Measurements from ENCODE around the gene BTBD18.
"Not testable (repeated sequence)": the region's sequence is repeated elsewhere in the genome, so short reads cannot be mapped to it uniquely, and the experiment has no call there.

Gene BTBD18

DNA sequence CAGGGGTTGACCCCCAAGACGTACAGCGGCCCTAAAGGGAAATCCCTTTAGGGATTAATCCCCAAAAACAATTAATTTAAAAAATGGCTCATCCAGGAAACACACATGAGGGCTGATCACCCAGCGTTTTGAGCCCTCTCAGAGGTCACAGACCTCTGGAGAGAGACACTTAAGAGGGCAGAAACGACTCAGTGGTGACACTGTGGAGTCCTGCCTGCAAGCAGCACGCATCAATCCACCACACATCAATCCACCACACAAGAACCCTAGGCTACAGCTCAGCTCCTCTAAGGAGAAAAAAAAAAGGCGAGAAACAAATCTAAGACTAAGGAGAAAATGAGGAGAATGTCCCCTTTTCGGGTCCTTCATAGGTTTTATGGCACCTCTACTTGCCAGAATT is 22.8 kb downstream of the BTBD18 start:
- DNase-seq = no peak

DNA sequence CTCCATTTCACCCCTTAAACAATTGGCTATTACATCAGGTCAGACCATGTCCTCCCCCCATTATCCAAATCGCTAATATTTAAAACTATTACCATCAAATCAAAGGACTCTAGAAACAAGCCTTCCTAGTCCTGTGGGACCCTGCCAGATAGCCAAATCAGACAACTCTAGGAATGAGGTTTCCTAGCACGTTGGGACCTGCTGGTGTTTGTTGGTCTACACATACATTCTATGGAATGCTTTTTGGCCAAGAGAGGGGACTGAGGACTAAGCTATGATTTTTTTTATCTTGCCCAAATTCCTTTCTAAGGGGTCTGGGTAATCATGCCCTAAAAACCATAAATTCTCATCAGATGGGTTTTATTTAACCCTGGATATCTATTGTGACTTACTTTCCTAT is 24.4 kb downstream of the BTBD18 start:
- DNase-seq = no peak

GRCh38 chr11:57716726-57717125 is 34.9 kb downstream of the BTBD18 start:
- not testable (repeated sequence) for DNase-seq

DNA sequence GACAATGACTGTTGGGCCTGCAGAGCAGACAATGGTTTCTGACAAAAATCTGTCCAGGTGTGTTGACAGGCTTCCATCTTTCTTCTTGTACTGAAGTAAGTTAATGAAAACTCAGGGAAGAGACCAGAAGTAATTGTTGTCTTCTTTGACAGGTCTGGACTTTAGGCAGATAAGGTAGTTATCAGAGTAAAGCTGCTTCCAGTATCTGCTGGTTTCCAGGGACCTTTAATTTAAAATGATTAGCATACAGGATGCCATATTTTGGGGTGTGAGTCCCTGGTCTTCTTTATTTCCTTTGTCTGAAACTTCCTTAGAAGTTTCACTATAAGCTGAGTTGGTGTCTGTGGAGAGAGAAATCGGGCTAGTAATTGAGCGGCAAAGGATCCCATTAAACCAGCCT is 37.8 kb downstream of the BTBD18 start:
- no peak for DNase-seq

DNA sequence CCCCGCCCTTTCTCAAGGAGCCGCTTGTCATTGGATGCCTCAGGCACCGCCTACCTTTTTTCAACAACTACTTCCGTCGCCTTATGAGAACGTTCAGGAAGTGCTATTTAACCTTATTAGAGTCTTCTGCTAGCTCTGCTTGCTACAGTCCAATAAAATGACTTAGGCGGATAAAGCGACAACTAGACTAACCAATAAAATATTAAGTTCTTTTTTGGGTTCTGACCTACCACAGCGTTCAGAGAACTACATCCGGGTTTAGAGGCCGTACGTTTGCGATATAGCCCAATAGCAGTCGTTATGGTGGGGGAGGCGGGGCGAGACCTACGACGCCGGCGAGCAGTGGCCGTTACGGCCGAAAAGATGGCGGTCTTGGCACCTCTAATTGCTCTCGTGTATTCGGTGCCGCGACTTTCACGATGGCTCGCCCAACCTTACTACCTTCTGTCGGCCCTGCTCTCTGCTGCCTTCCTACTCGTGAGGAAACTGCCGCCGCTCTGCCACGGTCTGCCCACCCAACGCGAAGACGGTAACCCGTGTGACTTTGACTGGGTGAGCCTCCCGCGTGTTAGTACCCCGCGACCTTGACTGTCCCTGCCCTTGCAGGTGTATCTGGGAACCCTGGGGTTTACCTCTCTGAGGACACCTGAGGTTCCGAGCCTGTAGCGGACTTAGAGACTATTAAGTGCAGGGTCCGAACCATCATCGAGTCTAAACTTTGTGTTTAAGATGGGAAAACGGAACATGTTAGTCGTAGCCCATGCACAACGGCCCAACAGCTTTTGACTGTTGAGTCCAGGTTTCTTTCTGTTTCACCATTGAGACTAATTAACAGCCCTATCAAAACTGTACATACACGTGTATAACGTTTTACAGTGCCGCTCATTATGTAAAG is 39.1 kb downstream of the BTBD18 start, which contains the start of gene TMX2:
TSS of gene TMX2 (plus strand) at position 338 of the 895 bp plus-strand sequence. CDS start at position 364, 26 bp downstream.
- peak; percentile 100 for DNase-seq

DNA sequence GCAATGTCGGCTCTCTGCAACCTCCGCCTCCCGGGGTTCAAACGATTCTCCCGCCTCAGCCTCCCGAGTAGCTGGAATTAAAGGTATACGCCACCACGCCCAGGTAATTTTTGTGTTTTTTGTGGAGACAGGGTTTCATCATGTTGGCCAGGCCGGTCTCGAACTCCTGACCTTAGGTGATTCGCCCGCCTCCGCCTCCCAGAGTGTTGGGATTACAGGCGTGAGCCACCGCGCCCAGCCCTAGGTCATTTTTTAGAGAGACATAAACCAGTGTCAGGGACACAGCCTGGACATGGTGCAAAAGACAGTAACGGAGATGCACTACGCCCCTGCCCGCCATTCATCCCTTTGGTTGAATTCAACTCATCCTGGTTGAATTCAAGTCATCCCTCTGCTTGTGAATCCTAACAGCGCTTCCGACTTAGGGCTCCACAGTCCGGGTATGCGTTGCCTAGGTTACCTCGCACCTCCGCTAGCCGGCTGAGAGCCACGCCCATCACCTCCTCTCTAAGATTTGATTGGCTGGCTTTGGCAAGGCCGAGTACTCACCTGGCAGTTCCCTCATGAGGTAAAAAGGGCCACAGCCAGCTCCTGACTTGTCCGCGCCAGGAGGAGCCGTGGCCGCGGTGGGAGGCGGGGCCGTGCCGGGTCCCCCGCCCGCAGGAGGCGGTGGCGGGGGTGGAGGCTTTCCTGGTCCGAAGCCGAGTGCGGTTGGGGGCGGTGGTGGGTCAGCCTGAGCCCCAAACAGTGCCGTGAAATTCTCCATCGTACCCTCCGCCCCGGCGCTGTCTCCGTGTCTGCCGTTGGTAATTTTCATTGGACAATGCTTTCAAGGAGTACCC is 40.0 kb downstream of the BTBD18 start, which contains the start of gene MED19:
TSS of gene MED19 (minus strand) at position 802 of the 842 bp plus-strand sequence. CDS start at position 766, 36 bp downstream.
- DNase-seq = peak; percentile 50

GRCh38 chr11:57709802-57710367 is 41.7 kb downstream of the BTBD18 start:
- DNase-seq = no peak

GRCh38 chr11:57705432-57705831 is 46.2 kb downstream of the BTBD18 start:
- not testable (repeated sequence) for DNase-seq

DNA sequence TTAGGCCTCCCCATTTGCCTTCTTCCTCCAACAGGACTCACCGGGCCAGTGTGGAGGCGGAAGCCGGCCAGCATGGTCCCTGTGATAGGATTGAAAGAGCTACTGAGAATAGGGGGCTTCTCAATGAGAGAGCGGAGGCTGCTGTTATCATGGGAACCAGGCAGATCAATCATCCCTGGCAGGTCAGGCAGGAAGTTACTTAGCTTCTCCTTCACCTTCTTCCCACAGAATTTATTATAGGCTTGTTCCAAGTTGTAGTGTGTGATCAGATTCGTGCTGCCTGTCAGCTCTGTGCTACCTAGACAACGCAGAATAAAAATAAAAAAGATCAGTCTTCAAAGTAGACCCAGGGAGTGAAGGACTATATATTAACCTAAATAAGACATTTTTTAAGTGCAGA is 46.7 kb downstream of the BTBD18 start:
- no peak for DNase-seq

DNA sequence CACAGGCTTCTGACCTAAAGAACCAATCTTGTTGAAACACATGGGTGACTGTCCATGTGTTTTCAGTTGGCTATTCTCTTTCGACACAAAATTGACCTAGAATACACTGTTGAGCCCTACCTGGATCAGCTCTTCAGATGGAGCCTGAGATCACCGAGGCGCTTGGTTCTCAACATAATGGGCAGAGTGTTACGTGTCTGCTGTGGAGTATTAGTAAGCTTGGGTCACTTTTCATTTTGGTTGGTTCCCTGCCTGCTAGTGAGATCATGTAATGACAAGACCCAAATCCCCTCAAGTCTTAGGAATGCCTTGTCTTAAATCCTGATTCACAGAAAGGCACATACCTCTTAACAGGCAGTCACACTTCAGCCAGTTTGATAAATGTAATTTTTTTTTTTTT is 48.3 kb downstream of the BTBD18 start:
- DNase-seq = no peak

DNA sequence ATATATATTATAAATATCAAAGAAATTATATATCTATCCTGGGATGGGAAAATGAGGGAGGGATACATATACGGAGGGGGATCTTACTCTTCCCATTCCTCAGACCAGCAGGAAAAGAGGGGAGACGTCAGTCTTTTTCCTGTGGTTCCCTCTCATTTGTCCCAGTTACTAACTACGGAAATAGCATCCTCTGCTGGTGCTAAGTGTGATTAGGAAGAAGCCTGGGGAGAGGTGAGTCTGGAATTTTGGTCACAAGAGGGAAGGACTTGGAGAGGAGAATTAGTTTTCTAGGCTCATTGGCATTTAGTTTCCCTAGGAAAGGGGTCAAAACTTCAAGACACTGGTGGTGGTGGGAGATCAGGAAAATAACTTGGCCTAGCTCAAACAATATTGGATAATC is 51.2 kb downstream of the BTBD18 start:
- no peak for DNase-seq

DNA sequence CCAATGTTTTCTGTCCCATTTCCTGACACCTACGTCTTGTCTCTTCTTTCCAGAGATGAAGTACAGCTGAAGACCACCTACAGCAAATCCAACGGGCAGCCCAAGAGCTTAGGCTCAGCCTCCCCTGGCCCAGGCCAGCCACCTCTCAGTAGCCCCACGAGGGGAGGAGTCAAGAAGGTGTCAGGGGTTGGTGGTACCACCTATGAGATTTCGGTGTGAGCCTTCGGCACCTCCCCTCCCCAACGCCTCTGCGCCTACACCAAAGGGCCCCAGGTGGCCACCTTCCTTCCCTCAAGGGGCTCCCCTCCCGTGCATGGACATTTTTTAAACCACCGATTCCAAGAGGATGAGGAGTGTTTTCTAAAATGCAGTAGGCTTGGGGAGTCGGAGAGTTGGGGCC is 51.8 kb downstream of the BTBD18 start:
- DNase-seq = no peak

GRCh38 chr11:57698843-57699365 is 52.7 kb downstream of the BTBD18 start:
- no peak for DNase-seq

Data from NCI-H1436 treated with DMSO at 0.1 percent for 48 hours (cell line).